Endothelial cell of umbilical vein (primary cell): ENCODE results near the gene HELZ2. TPM values are rescaled to one million over a fixed set of nuclear protein-coding genes. Genes with fewer than 3 reads are reported as not detected.

Experiments
- BruUV-seq: library from RNA; stranded (reverse); fragments of 400-500 nt; replicated peaks from 2 replicates; lab custom pipeline; 2021; lab: Mats Ljungman, UMichigan
- CTCF ChIA-PET: fragments of 300-600, 350-600 bp; sonication (Branson Sonifier 250); formaldehyde crosslinking; loops from one replicate; lab custom pipeline; 2021; ENCODE audit warnings: antibody characterized with exemption, inconsistent platforms; lab: Charles Lee
- POLR2A ChIA-PET: fragments of 300-600, 350-600 bp; sonication (Branson Sonifier 250); formaldehyde crosslinking; loops from one replicate; lab custom pipeline; 2021; ENCODE audit warnings: antibody characterized with exemption, inconsistent platforms; lab: Charles Lee
- DNase-seq: peaks from one replicate; pipeline ENCODE4 v3.0.0-alpha.2; 2011; ENCODE audit warnings: low read depth, low spot score
- FAIRE-seq: peaks from 2 replicates; lab custom pipeline; 2011; peaks lifted over from hg19 to GRCh38; lab: Jason Lieb, UNC
- H2AFZ ChIP-seq: 2 replicates; pipeline ENCODE4 v1.6.0; 2012; ENCODE audit warnings: low read depth, low read length, control low read depth, inconsistent platforms
- H3K27ac ChIP-seq: 2 replicates; pipeline ENCODE4 v1.5.1; 2011; ENCODE audit warnings: low read depth, mild to moderate bottlenecking, control low read depth, low read length, moderate library complexity; ENCODE audit not compliant: insufficient read depth
- H3K27me3 ChIP-seq, 2 experiments: 2 replicates each; pipeline versions ENCODE4 v1.6.0 to v1.6.1; 2011; ENCODE audit warnings: low read length in 2 of 2, mixed read lengths in 1 of 2; ENCODE audit not compliant: control insufficient read depth in 2 of 2, insufficient read depth in 2 of 2
- H3K36me3 ChIP-seq, 2 experiments: 2 replicates in 1 of 2; 3 replicates in 1 of 2; pipeline ENCODE4 v1.5.1; 2011; ENCODE audit warnings: low read length in 2 of 2, mild to moderate bottlenecking in 1 of 2, moderate library complexity in 1 of 2; ENCODE audit not compliant: control insufficient read depth in 2 of 2, insufficient read depth in 2 of 2; ENCODE audit errors: extremely low read depth in 1 of 2
- H3K4me1 ChIP-seq: 3 replicates; pipeline ENCODE4 v1.5.1; 2011; ENCODE audit warnings: mild to moderate bottlenecking, low read length; ENCODE audit not compliant: control insufficient read depth, insufficient read depth; ENCODE audit errors: extremely low read depth
- H3K4me2 ChIP-seq: 2 replicates; pipeline ENCODE4 v1.6.1; 2011; ENCODE audit warnings: low read length, control low read depth, mixed read lengths; ENCODE audit not compliant: insufficient read depth
- H3K4me3 ChIP-seq, 3 experiments: fragments of 200-600 bp in 1 of 3; sonication (generic), shearing (Covaris generic) in 1 of 3; replicated peaks in 1 of 3; 2 replicates each; pipeline ENCODE4 v1.5.1; 2011 to 2016; ENCODE audit warnings: control low read depth in 3 of 3, low read length in 3 of 3, mild to moderate bottlenecking in 2 of 3, inconsistent platforms in 1 of 3, low read depth in 1 of 3, moderate library complexity in 1 of 3; ENCODE audit not compliant: insufficient read depth in 1 of 3
- H3K79me2 ChIP-seq: 2 replicates; pipeline ENCODE4 v1.6.0; 2012; ENCODE audit warnings: low read length, inconsistent platforms; ENCODE audit not compliant: control insufficient read depth, insufficient read depth
- H3K9ac ChIP-seq: replicated peaks from 2 replicates; pipeline ENCODE3; 2011; ENCODE audit warnings: low read length, control low read depth; ENCODE audit not compliant: insufficient read depth; ENCODE audit errors: extremely low read depth
- H3K9me1 ChIP-seq: replicated peaks from 3 replicates; pipeline ENCODE4 v1.6.0; 2011; ENCODE audit warnings: mild to moderate bottlenecking, low read length; ENCODE audit not compliant: control insufficient read depth, insufficient read depth; ENCODE audit errors: extremely low read depth
- H3K9me3 ChIP-seq: replicated peaks from 2 replicates; pipeline ENCODE4 v1.5.1; 2012; ENCODE audit warnings: low read length, inconsistent platforms; ENCODE audit not compliant: control insufficient read depth, insufficient read depth
- H4K20me1 ChIP-seq: replicated peaks from 2 replicates; pipeline ENCODE3; 2011; ENCODE audit warnings: mild to moderate bottlenecking, low read length; ENCODE audit not compliant: control insufficient read depth, insufficient read depth; ENCODE audit errors: extremely low read depth
- EZH2 ChIP-seq: IDR thresholded peaks from 2 replicates; pipeline ENCODE4 v1.6.1; 2012; ENCODE audit warnings: borderline replicate concordance, low read depth, mild to moderate bottlenecking, moderate library complexity, low read length, inconsistent platforms; ENCODE audit not compliant: severe bottlenecking
- FOS ChIP-seq: IDR thresholded peaks from 2 replicates; pipeline ENCODE4 v1.6.1; 2011; ENCODE audit warnings: mild to moderate bottlenecking, low read length, moderate library complexity, borderline replicate concordance; ENCODE audit not compliant: insufficient read depth
- GATA2 ChIP-seq: IDR thresholded peaks from 2 replicates; pipeline ENCODE4 v1.7.0; 2011; ENCODE audit warnings: low read depth, mild to moderate bottlenecking, moderate library complexity, mixed read lengths, low read length; ENCODE audit not compliant: insufficient read length, insufficient read depth
- JUN ChIP-seq: IDR thresholded peaks from 2 replicates; pipeline ENCODE4 v1.6.1; 2011; ENCODE audit warnings: borderline replicate concordance, low read depth; ENCODE audit not compliant: insufficient read length, insufficient read depth
- MYC ChIP-seq: IDR thresholded peaks from one replicate; pipeline ENCODE4 v1.6.1; 2011; ENCODE audit warnings: mild to moderate bottlenecking, low read depth, low read length
- POLR2A ChIP-seq: IDR thresholded peaks from 2 replicates; pipeline ENCODE4 v1.6.1; 2012; ENCODE audit warnings: low read depth, mild to moderate bottlenecking, control low read depth, low read length
- POLR2AphosphoS5 ChIP-seq: IDR thresholded peaks from 2 replicates; pipeline ENCODE4 v1.6.1; 2012; ENCODE audit warnings: low read depth, mild to moderate bottlenecking, control low read depth, low read length, moderate library complexity; ENCODE audit not compliant: insufficient read depth
- dilution Hi-C: fragments of 300-500 bp; cut with MboI; formaldehyde crosslinking; loops from one replicate; pipeline ENCODE4 v1.15.0; 2019; ENCODE audit warnings: low sequenced_read_pairs; ENCODE audit not compliant: extremely low pct_ligation_motif_present
- intact Hi-C: fragments of 100-400 bp; cut with micrococcal nuclease; formaldehyde crosslinking; loops from one replicate; pipeline ENCODE4 v1.10.0; 2022
- polyA plus RNA-seq, 4 experiments: library from polyadenylated mRNA; depleted of rRNA in 3 of 4; stranded (reverse) in 3 of 4; unstranded in 1 of 4; fragments of >200 nt; gene quantifications; 2 replicates each; pipeline versions ENCODE4 v1.2.1 to v1.2.3, GENCODE V29; 2011 to 2012; ENCODE audit warnings: missing spikeins in 1 of 4
- total RNA-seq: library from RNA; stranded (reverse); gene quantifications from 2 replicates; pipeline ENCODE4 v1.2.3, GENCODE V29; 2021
- TF ChIP-seq, protein P1 (sequence below): IDR thresholded peaks from 2 replicates; pipeline ENCODE4 v1.6.1; 2011; ENCODE audit not compliant: insufficient read depth, insufficient read length
- TF ChIP-seq, protein P2 (sequence below), 2 donors: IDR thresholded peaks; 1 replicate in 1 of 2; 2 replicates in 1 of 2; pipeline ENCODE4 v1.5.1; 2011; ENCODE audit warnings: low read length in 2 of 2, mild to moderate bottlenecking in 2 of 2, moderate library complexity in 2 of 2, control low read depth in 1 of 2, inconsistent platforms in 1 of 2, low read depth in 1 of 2; ENCODE audit not compliant: insufficient read depth in 1 of 2; ENCODE audit errors: extremely low read depth in 1 of 2

Gene HELZ2
- total and polyA plus RNA-seq, 2 donors (not counting 3 experiments of a cell fraction or from before 2014, with no cell fraction given), result 10.6 to 33.2 TPM

DNA sequence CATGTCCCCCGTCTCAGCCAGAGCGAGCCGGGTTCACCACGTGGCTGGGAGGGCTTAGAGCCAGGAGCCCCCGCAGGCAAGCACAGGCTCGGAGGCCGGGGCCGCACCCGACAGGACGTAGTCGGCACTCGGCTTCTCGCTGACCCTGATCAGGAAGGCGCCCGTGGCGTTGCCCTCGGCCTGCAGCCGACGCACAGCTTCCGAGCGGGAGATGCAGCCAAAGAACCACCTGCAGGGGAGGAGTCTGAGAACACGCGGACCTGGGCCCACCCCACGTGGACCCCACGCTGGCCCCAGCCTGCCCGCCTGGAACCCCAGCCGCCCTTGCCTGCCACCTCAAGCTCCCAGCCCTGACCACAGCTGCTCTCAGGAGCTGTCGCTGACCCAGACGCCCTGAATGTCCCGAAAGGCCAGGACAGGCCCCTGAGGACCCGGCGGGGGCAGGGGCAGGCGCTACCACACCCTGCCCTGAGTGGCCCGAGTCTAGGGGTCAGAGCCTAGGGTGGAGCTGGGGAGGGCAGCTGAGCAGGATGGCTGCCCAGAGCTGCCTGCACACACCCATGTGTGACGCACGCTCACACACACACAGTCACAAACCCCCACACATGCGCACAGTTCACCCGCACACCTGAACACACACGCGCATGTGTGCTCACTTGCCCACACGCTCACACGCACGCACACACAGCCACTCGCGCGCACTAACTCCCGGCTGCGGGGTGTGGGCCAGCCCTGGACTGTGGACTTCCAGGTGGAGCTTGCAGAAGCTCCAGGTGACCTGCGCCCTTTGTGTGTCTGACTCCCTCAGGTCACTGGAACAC lies 39.0 kb downstream of the HELZ2 start:
- Histone ChIP-seq H3K4me1 (no peaks in the 10 kb centered on the region), H3K27ac (no peak overlapping the region), H3K9me3 (no peaks in the 10 kb centered on the region), H3K79me2 (no peaks in the 10 kb centered on the region), H2AFZ (no peak overlapping the region), H3K36me3 (no peaks in the 10 kb centered on the region), H3K4me3 (no peak overlapping the region), H3K4me2 (no peak overlapping the region), H4K20me1 (no peaks in the 10 kb centered on the region), H3K9ac (no peak overlapping the region), H3K27me3 (no peaks in the 10 kb centered on the region), H3K9me1 (no peaks in the 10 kb centered on the region)
- intact Hi-C loops, result no loop called here
- FAIRE-seq (no peak), DNase-seq (no peak)
- dilution Hi-C loops, result no loop called here
- ChIA-PET CTCF (interaction anchor here (0.9 to 5.7 kb wide), 3 partner anchors 38 to 440 kb away, joined by 4 to 89 read pairs (median 30); no protein-coding TSS in a partner anchor), POLR2A (no interaction called here)
- no TSS peak for BruUV-seq
- TF ChIP-seq EZH2, result peak; percentile 39
- TF ChIP-seq, protein P1, sequence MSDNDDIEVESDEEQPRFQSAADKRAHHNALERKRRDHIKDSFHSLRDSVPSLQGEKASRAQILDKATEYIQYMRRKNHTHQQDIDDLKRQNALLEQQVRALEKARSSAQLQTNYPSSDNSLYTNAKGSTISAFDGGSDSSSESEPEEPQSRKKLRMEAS, result no peak
- no peak for TF ChIP-seq FOS
- no peak for TF ChIP-seq GATA2
- no peak for TF ChIP-seq JUN

DNA sequence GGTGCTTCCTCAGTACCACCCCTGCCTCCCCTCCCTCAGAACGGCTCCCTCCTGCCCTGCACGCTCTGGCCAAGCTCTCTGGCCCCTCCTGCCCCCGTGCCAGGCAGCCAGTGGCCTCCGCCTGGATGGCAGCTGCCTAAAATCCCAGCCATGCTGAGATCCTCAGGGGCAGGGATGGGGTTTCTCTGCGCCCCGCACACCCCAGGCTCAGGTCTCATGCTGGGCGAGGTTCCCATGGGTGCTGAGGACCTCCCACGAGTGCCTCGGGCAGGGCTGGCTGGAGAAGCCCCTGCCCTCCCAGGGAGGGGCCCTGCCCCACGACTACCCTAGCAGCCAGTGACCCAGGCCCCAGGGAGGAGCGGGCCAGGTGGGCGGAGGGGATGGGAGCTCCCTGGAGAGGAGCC lies 39.6 kb downstream of the HELZ2 start:
- Histone ChIP-seq H3K9me3 (no peaks in the 10 kb centered on the region), H3K9me1 (no peaks in the 10 kb centered on the region), H3K4me2 (no peak overlapping the region), H3K36me3 (no peaks in the 10 kb centered on the region), H3K4me3 (no peak overlapping the region), H3K79me2 (no peaks in the 10 kb centered on the region), H4K20me1 (no peaks in the 10 kb centered on the region), H3K27me3 (no peaks in the 10 kb centered on the region), H3K4me1 (no peaks in the 10 kb centered on the region), H3K9ac (no peak overlapping the region), H3K27ac (no peak overlapping the region), H2AFZ (no peak overlapping the region)
- BruUV-seq, result no TSS peak
- FAIRE-seq (no peak), DNase-seq (no peak)
- dilution Hi-C loops (no loop called here), intact Hi-C loops (no loop called here)
- POLR2A ChIA-PET, result no interaction called here
- CTCF ChIA-PET, result interaction anchor here (0.9 to 5.7 kb wide), 2 partner anchors 38 to 439 kb away, joined by 4 to 30 read pairs; no protein-coding TSS in a partner anchor
- TF ChIP-seq, protein P2, sequence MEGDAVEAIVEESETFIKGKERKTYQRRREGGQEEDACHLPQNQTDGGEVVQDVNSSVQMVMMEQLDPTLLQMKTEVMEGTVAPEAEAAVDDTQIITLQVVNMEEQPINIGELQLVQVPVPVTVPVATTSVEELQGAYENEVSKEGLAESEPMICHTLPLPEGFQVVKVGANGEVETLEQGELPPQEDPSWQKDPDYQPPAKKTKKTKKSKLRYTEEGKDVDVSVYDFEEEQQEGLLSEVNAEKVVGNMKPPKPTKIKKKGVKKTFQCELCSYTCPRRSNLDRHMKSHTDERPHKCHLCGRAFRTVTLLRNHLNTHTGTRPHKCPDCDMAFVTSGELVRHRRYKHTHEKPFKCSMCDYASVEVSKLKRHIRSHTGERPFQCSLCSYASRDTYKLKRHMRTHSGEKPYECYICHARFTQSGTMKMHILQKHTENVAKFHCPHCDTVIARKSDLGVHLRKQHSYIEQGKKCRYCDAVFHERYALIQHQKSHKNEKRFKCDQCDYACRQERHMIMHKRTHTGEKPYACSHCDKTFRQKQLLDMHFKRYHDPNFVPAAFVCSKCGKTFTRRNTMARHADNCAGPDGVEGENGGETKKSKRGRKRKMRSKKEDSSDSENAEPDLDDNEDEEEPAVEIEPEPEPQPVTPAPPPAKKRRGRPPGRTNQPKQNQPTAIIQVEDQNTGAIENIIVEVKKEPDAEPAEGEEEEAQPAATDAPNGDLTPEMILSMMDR (IDR thresholded peaks at IDR 0.05; ENCODE audit: extremely low read depth in 1 of 2, insufficient read depth in 1 of 2, low read depth in 1 of 2, low read length in 2 of 2), result no peak
- no peak for TF ChIP-seq GATA2
- TF ChIP-seq JUN, result no peak
- TF ChIP-seq, protein P1, result no peak
- no peak for TF ChIP-seq POLR2A
- TF ChIP-seq FOS, result no peak
- TF ChIP-seq EZH2, result no peak
- TF ChIP-seq POLR2AphosphoS5, result no peak
- no peak for TF ChIP-seq MYC
